K562 (cell line): ENCODE results near the gene GINS3. TPM values are rescaled to one million over a fixed set of nuclear protein-coding genes. Genes with fewer than 3 reads are reported as not detected.

ENCODE experiments used
- BMI1 ChIP-seq: fragments of 150-350 bp; IDR thresholded peaks from 2 replicates; pipeline ENCODE4 v1.6.1; 2014; ENCODE audit warnings: low read length
- FOXK1 ChIP-seq: sonication (generic); formaldehyde crosslinking; IDR thresholded peaks from 2 replicates; pipeline ENCODE4 v1.8.0; 2022; ENCODE audit warnings: missing genetic modification reagents, mild to moderate bottlenecking, borderline replicate concordance
- FOXP4 ChIP-seq: sonication (generic); formaldehyde crosslinking; IDR thresholded peaks from 2 replicates; pipeline ENCODE4 v1.8.0; 2022; ENCODE audit warnings: mild to moderate bottlenecking, missing genetic modification reagents, borderline replicate concordance
- KDM4B ChIP-seq, 2 experiments: fragments of 450-650 bp in 1 of 2; sonication (generic) in 1 of 2; IDR thresholded peaks; 2 replicates each; pipeline ENCODE4 v1.6.1; 2016 to 2017; ENCODE audit warnings: borderline replicate concordance in 2 of 2, antibody characterized with exemption in 1 of 2, low read depth in 1 of 2, mild to moderate bottlenecking in 1 of 2
- ZBTB33 ChIP-seq: sonication (generic); formaldehyde crosslinking; IDR thresholded peaks from 2 replicates; pipeline ENCODE4 v1.8.1; 2023; ENCODE audit warnings: mild to moderate bottlenecking, missing genetic modification reagents
- ZNF740 ChIP-seq, 3 experiments: fragments of 200-800 bp in 1 of 3; sonication (Bioruptor generic) in 1 of 3; sonication (generic) in 1 of 3; formaldehyde crosslinking in 1 of 3; IDR thresholded peaks; 2 replicates each; pipeline versions ENCODE4 v1.6.1 to v1.8.0; 2016 to 2022; ENCODE audit warnings: mild to moderate bottlenecking in 2 of 3, missing compliant biosample characterization in 2 of 3, missing genetic modification characterization in 2 of 3, missing genetic modification reagents in 1 of 3
- polyA plus RNA-seq, 8 experiments: library from polyadenylated mRNA; depleted of rRNA in 4 of 8; stranded (reverse) in 5 of 8; unstranded in 3 of 8; fragments of >200 nt; fragmentation: Nextera tagmentation in 2 of 8; fragmentation: Illumina TruSeq in 1 of 8; extraction: Ambion mirVana in 2 of 8; extraction: Trizol in 1 of 8; gene quantifications; 2 replicates each; pipeline versions ENCODE4 v1.2.1 to v1.2.3, GENCODE V29; 2011 to 2014; ENCODE audit warnings: inconsistent platforms in 1 of 8, missing spikeins in 1 of 8
- total RNA-seq, 7 experiments: library from RNA; depleted of rRNA in 6 of 7; stranded (reverse); fragments of >200 nt in 6 of 7; fragmentation: Illumina TruSeq in 2 of 7; extraction: Trizol in 2 of 7; gene quantifications; 2 replicates each; pipeline versions ENCODE4 v1.2.1 to v1.2.3, GENCODE V29; 2011 to 2021; ENCODE audit warnings: low replicate concordance in 1 of 7

GINS3 gene
- total and polyA plus RNA-seq, 9 of the 15 experiments (the other 6 are each of a cell fraction or from before 2014, with no cell fraction given) = 17.8 to 31.9 (median 25.4) TPM

GRCh38 chr16:58365623-58366022 is 26.6 kb upstream of the GINS3 start (continued):
- no peak for TF ChIP-seq ZNF740 (CRISPR knock-in tag; IDR thresholded peaks at IDR 0.05)
- no peak for TF ChIP-seq ZNF740 (tag; IDR thresholded peaks at IDR 0.05)
- no peak for TF ChIP-seq KDM4B (IDR thresholded peaks at IDR 0.05; ENCODE audit: borderline replicate concordance in 2 of 2, low read depth in 1 of 2)
- no peak for TF ChIP-seq ZBTB33 (CRISPR knock-in tag)
- no peak for TF ChIP-seq FOXK1
- TF ChIP-seq BMI1 = no peak
- no peak for TF ChIP-seq FOXP4 (CRISPR knock-in tag)
